ENCODE data around the gene VEZT.

- TF ChIP-seq CTCF (IDR thresholded peaks at IDR 0.05) (no peak), POLR2A (IDR thresholded peaks at IDR 0.05; ENCODE audit: low read depth) (no peak)
Measured at GRCh38 chr12:95282266-95282665, 64.7 kb downstream of the VEZT start.

All from esophagus muscularis mucosa (tissue), 3 donors.